IPS-18c (cell line): ENCODE results near the gene TANK.
"Not testable (repeated sequence)": the region's sequence is repeated elsewhere in the genome, so short reads cannot be mapped to it uniquely, and the experiment has no call there.

Experiments used
- H3K4me3 ChIP-seq: 2 replicates; pipeline ENCODE4 v1.7.0; 2013; ENCODE audit warnings: low read depth, mild to moderate bottlenecking, low read length, moderate library complexity; ENCODE audit not compliant: insufficient read depth
- H3K9me3 ChIP-seq: one replicate; pipeline ENCODE4 v1.6.1; 2013; ENCODE audit warnings: mild to moderate bottlenecking, low read length, moderate library complexity; ENCODE audit not compliant: control insufficient read depth, insufficient read depth

TANK gene

DNA sequence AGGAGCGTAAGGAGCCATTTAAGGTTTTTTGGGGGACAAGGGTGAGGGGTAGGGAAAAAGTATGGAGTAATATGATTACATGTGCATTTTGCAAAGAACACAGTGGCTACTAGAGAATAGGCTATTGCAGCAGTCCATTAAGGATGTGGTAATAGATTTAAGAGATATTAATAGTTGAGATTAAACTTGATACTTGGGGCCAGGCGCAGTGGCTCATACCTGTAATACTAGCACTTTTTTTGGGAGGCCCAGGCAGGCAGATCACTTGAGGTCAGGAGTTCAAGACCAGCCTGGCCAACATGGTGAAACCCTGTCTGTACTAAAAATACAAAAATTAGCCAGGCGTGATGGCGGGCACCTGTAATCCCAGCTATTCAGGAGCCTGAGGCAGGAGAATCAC, 35.4 kb downstream of the TANK start:
- H3K4me3 ChIP-seq, H3K9me3 ChIP-seq: not testable (repeated sequence)

DNA sequence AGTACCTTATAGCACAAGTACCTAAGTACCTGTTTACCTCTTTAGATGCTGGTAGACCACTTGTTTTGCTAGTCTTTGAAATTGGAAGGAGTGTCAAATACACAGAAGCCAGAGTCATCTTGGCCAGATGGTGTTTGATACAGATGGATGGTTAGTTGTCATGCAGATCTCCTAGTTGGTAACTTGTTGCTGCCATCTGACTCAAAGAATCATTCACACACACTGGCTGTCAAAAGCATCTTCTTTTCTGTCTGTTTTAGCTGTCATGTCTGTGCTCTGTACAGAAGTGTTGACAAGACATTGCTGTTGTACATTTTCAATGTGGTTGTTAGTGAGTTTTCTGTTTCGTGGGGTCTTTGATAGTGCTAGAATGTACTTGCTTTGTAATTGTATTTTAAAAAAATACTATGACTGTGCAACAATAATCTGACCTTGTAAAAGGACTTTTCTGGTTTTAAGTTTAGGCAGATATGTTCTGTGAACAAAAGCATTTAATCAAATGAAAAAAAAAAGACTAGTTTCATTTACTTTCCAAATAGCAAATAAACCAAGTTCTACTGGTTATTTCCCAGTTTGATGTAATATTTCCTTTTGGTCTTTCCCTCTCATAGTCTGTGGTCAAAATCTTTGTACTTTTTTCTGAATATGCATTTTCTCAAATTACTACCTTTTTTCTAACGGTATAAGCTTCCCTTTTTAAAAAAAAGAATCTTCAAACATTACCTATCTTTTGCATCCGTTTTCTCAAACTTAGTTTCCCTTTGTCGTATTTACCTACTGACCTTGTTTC, 39.9 kb downstream of the TANK start:
- H3K9me3 ChIP-seq = no peaks in the 10 kb centered on the region

DNA sequence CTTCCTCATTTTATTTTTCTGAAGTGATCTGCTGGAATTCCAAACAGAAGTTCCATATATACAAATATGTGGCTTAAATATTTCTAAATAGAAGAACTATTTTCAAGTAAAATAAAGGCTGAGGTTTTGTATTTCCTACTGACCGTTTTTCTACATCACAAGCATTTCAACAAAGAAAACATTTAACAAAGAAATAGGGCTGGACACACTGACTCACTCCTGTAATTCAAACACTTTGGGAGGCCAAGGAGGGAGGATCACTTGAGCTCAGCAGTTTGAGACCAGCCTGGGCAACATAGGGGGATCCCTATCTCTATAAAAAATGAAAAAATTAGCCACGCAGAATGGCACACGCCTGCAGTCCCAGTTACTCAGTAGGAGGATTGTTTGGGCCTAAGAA, 44.6 kb downstream of the TANK start:
- Histone ChIP-seq H3K9me3 (no peaks in the 10 kb centered on the region), H3K4me3 (no peak overlapping the region)

More for the DNA sequence above, 39.9 kb downstream of the TANK start:
- H3K4me3 ChIP-seq = no peak overlapping the region

DNA sequence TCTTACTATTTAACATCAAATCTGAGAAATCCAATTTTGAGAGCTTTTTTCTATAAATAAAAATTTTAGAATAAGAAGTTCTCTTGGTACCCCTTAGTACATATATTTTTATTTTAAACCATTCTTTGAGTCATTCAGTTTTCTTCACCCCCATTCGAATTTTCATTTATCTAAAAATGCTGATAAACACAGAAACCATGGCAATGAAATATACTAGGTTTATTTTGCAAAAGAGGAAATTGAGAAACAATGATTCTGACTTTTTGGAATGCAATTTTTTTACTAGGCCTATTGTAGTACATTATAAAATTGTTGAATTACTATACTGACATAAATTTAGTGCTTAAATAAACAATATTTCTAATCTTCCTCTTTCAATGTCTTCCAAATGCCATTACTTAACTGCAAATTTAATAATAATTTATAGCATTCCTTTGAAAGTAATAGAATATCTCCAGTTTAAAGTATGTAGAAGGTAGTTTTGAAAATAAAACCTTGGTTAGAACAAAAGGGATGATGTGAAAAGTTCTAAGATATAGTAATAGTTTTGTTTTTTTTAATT, 46.3 kb downstream of the TANK start:
- no peak overlapping the region for H3K4me3 ChIP-seq
- no peaks in the 10 kb centered on the region for H3K9me3 ChIP-seq

DNA sequence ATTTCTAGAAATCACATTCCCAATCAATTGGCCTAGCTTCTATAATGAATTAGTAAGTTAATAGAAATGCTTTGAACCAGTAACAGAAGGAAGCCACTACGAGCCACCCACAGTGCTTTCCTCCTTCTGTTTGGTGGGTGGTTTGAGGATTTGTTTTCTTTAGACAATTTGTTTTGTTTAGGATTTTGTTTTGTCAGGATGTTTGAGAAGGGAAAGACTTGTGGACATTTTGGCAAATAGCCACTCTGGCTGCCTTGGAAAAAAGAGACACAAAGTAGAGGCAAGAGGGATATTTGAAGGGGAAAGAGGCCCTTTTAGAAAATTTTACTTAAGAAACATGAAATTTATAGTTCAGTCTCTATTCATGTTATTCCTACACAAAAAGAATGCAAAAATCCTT, 47.7 kb downstream of the TANK start:
- Histone ChIP-seq H3K4me3 (no peak overlapping the region), H3K9me3 (no peaks in the 10 kb centered on the region)

DNA sequence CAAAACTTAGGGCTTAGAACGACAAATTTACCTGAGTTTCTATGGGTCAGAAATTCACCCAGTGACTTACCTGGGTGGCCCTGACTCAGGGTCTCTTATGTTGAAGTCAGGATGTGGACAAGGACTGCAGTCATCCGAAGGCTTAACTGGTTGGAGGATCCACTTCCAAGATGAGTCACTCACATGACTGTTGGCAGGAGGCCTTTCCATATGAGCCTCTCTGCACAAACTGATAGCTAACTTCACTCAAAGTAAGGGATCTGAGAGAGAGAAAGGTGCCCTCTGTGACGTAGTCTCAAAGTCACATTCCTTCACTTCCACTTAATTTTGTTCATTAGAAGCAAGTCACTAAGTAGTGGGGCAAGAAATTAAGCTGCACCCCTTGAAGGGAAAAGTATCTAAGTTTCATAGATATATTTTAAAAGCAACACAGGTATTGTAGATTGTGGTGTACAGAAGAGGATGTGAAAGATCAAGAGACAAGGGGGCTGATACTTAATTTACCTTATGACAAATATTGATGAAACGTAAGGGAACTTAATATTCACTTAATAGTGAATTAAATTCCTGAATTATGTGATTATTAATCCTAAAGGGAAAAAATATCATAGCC, 48.4 kb downstream of the TANK start:
- H3K9me3 ChIP-seq = no peaks in the 10 kb centered on the region
- H3K4me3 ChIP-seq = no peak overlapping the region

DNA sequence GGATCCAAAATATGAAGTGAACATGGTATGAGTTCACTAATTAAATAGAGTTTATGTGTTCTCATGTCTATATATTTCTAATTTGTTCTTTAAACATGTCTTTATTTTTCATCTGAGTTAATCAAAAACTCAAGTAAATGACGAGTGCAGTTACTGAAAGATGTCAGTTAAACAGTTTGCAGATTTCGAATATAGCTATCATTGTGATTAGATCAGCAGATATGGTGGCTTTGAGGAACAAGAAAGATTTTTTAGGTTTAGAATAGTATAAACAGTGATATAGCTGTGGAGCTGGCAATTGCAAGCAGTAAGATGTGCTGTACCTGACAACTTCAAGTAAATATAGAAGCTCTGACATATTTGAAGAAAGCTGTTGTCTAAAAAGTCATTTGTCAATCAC, 49.7 kb downstream of the TANK start:
- no peak overlapping the region for H3K4me3 ChIP-seq
- no peaks in the 10 kb centered on the region for H3K9me3 ChIP-seq

DNA sequence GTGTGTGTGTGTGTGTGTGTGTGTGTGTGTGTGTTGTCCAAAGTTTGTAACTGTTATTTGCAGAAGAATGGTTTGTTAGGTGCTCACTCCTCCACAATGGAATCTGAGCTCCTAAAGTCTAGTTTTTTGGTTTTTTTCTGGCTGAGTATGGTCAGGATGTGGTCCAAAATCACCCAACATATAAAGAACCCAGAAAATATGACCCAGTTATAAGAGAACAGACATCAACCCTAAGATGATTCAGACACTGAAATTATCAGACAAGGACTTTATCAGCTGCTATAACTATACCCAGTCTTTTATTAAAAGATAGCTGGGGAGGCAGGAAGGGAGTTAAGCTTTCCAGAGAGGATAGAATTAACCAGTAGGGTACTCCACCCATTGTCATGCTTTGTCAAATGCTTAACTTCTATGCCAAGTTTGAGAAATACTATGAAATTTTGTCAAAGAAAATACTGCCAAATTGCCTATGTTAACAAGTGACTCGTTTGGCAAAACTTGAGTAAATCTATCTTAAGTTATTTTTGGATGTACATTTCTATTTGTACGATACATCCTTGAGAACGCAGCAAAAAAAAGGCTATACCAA, 57.5 kb downstream of the TANK start:
- Histone ChIP-seq H3K9me3 (no peaks in the 10 kb centered on the region), H3K4me3 (no peak overlapping the region)

DNA sequence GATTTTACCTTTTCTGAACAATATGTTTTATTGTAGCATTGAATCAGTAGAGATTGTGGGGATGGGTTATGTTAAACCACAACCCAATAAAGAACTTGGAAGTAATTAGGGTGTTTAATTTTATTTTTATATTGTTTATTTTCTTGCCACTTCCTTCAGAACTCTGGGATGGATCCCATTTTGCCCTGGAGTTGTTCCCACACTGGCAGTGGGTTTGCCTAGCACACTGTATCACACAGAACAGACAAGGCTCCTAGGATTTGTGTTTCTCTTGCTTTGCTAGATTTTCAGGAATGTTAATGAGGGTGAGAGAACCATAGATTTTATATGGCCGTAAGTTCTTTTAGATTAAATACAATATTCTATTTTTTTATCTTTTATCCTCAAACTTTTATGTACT, 59.0 kb downstream of the TANK start:
- no peak overlapping the region for H3K4me3 ChIP-seq
- no peaks in the 10 kb centered on the region for H3K9me3 ChIP-seq

DNA sequence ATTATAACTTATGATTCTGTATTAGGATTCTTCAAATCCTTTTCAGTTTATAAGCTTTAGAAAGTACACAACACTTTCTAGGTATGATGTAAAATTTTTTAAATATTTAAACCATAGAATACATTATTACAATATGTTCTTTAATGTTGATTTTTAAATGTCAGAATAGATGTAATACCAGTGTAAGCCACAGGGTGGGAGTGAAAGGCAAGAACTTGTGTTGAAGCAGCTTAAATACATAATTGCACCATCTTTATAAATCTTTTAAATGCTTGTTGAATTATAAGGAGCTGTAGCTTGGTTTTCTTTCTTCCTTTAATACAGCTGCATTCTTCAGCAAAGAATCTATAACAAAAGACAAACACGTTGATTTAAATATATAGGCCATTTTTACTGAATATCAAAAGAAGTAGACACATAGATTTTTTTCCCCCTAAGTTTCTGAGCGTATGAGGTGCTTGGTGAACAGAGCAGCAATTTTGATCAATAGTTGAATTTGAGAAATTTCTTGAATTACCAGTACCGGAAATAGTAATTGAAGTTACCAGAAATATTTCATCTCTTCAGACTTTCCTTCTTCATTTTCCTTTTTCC, 63.0 kb downstream of the TANK start:
- Histone ChIP-seq H3K4me3 (no peak overlapping the region), H3K9me3 (no peaks in the 10 kb centered on the region)

DNA sequence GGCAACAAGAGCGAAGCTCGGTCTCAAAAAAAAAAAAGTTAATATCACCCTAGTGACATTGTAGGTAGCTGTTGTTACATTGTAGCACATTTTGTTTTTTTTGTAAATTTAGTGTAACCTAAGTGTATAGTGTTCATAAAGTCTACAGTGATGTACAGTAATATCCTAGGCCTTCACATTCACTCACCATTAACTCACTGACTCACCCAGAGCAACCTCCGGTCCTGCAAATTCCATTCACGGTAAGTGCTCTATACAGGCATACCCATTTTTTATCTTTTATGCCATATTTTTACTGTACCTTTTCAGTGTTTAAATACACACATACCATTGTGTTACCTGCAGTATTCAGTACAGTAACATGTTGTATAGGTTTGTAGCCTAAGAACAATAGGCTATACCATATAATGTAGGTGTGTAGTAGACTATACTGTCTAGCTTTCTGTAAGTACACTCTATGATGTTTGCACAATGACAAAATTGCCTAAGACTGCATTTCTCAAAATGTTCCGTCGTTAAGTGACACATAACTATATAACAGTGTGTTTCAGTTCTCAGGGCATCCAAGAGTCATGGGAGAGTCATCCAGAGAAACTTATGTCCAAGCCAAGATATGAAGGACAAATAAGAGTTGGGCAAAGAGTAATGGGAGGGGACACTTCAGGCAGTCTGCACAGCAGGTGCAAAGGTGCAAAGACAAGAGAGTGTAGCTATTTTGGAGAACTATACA, 68.4 kb downstream of the TANK start:
- Histone ChIP-seq H3K9me3 (no peaks in the 10 kb centered on the region), H3K4me3 (no peak overlapping the region)

DNA sequence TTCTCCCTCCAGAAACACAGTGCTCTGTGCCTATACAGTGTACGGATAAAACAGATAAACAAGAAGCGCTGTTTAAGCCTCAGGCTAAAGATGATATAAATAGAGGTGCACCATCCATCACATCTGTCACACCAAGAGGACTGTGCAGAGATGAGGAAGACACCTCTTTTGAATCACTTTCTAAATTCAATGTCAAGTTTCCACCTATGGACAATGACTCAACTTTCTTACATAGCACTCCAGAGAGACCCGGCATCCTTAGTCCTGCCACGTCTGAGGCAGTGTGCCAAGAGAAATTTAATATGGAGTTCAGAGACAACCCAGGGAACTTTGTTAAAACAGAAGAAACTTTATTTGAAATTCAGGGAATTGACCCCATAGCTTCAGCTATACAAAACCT, 70.7 kb downstream of the TANK start:
- Histone ChIP-seq H3K4me3 (no peak overlapping the region), H3K9me3 (no peaks in the 10 kb centered on the region)

DNA sequence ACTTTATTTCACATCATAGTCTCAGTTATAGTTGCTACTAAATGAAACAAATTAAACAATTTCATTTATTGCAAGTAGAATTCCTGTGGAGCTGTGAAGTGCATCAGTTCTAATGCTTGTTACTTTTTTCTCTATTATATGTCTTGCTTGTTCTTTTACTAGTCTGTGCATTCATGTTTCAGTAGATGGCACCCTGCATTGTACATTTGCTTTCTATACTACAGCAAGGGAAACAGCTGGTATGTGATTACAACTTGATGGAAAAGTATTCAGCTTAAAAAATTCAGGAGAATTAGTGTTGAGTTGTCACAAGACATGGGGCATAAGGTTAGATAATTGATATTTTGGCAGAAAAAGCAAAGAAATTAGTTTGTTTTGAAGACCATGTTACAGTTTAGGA, 72.3 kb downstream of the TANK start:
- no peak overlapping the region for H3K4me3 ChIP-seq
- no peaks in the 10 kb centered on the region for H3K9me3 ChIP-seq

DNA sequence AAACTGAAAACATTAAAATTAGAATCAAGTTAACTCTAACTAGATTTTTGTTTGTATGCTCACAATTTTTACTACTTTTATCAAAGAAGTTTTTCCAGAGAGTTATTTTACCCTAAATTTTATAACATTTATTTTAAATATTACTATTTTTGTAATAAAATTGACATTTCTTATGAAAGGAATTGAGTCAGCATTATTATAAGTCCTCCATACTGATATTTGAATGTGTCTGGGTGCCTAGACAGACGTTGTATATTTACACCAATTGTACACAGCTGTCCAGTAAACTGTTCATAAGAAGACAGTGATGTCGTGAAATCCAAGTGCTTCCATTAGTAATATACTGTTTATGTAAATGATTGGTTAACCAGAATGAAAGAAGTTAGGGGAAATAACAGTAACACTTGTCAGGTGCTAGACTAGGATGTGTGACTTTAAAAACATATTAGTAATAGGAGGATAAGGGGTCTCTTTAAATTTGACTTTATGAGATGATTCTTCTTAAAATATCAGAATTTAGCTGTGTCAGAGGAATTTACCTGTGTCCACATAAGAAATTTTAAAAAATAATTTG, 73.7 kb downstream of the TANK start:
- no peak overlapping the region for H3K4me3 ChIP-seq

DNA sequence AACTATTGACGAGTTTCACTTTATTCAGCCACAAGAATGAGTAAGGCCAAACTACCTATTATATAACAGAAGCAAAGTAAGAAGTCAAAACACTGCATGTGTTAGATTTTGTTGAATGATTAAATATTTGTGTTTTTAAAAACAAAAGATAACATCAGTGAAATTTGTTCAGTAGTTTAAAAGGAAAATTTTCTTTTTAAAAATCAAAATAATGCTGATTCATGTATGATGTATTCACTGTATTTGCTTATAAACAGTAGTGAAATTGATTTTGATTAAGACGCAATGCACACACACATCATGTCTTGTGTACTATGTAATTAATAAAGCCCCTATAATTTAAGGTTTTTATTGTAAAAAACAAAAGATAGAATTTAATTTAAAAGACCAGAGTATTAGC, 74.4 kb downstream of the TANK start:
- H3K9me3 ChIP-seq = no peaks in the 10 kb centered on the region
- H3K4me3 ChIP-seq = no peak overlapping the region

More for the DNA sequence above, 73.7 kb downstream of the TANK start:
- H3K9me3 ChIP-seq = no peaks in the 10 kb centered on the region

DNA sequence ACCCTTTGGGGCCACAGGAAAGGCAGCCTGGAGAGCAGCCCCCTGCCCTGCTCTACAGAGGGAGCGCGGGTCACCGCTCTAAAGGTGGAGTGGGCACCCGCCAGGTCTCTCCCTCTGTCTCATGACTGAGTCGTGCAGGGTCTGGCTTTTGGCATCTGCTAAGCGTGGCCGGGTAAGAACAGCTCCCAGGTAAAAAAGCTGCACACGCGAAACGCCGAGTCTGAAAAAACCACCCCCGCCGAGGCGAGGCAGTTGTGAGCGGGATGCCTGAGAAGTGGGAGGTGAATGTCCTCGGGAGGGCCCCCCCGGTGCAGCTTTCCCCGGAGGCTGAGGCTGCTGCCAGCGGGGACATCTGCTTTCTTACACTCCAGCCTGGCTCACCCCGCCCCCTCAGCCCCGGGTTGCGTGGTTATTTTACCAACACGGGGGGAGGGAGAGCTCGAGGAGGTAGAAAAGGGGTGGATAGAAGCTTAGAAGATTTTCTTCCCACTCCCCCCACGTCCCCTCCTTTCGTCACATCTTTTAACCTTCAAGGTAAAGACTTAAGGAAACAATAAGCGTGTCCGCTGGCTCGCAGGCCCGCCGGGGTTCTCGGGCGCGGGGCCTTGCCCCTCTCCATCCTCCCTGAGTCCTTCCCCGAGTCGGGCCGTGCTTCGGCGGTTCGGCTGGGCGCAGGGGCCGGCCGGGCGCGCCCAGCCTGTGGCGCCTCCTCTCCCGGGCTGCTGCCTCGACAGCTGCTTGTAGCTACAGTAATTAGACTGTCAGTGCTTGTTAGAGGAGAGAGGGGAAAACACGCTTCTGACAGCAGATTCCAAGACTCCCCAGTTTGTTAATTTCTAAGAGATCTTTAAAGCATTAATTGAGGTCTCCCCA, 77.4 kb downstream of the TANK start:
- Histone ChIP-seq H3K9me3 (no peaks in the 10 kb centered on the region), H3K4me3 (peak overlapping the region; percentile 65)
